Progenitor cell of endocrine pancreas (in vitro differentiated cells): Measurements from ENCODE around the gene TMC5. TPM values are rescaled to one million over a fixed set of nuclear protein-coding genes. Genes with fewer than 3 reads are reported as not detected.
"Not testable (repeated sequence)": the region's sequence is repeated elsewhere in the genome, so short reads cannot be mapped to it uniquely, and the experiment has no call there.

ENCODE experiments used
- DNase-seq: peaks from one replicate; pipeline ENCODE4 v3.0.0; 2021; ENCODE audit warnings: low spot score; ENCODE audit not compliant: unreplicated experiment
- H3K27ac Mint-ChIP-seq: 2 replicates; pipeline ENCODE4 v1.8.0; 2021; ENCODE audit warnings: mild to moderate bottlenecking, moderate library complexity, mixed read lengths
- H3K27me3 Mint-ChIP-seq: 2 replicates; pipeline ENCODE4 v1.8.0; 2021; ENCODE audit warnings: mixed read lengths
- H3K36me3 Mint-ChIP-seq: 2 replicates; pipeline ENCODE4 v1.8.0; 2022; ENCODE audit warnings: mixed read lengths; ENCODE audit not compliant: insufficient read depth
- H3K4me1 Mint-ChIP-seq: 2 replicates; pipeline ENCODE4 v1.8.0; 2021; ENCODE audit warnings: low read depth, mixed read lengths
- H3K4me3 Mint-ChIP-seq: 2 replicates; pipeline ENCODE4 v1.8.0; 2021; ENCODE audit warnings: low read depth, mild to moderate bottlenecking, moderate library complexity, mixed read lengths
- H3K9me3 Mint-ChIP-seq: 2 replicates; pipeline ENCODE4 v1.8.0; 2021; ENCODE audit warnings: low read depth, mixed read lengths
- CTCF ChIP-seq: fragments of 200-600 bp; sonication (generic); IDR thresholded peaks from one replicate; pipeline ENCODE4 v1.5.0; 2021; ENCODE audit warnings: antibody characterized with exemption, mild to moderate bottlenecking; ENCODE audit not compliant: unreplicated experiment
- long read RNA-seq: library from polyadenylated mRNA; unstranded; transcript quantifications from one replicate; pipeline ENCODE4 v2.0.0, GENCODE V29; 2020
- total RNA-seq: library from RNA; stranded (reverse); gene quantifications from 2 replicates; pipeline ENCODE4 v1.2.1, GENCODE V29; 2021

TMC5 gene
- total RNA-seq, result 9.9 and 10.9 TPM in 2 replicates
- long read RNA-seq, partial matches to known transcripts, result 6 of 12 reads
- long read RNA-seq, other reads (novel, unspliced or antisense), result 6 of 12 reads

- Mint-ChIP-seq H3K4me1 (peaks cover 5% of the 10 kb centered on the region), H3K27me3 (peaks cover 3% of the 10 kb centered on the region), H3K4me3 (no peak within 1 kb of the TSS), H3K9me3 (peaks cover 7% of the 10 kb centered on the region), H3K36me3 (peaks cover 8% of the 10 kb centered on the region), H3K27ac (no peak within 1 kb of the TSS)
- TF ChIP-seq CTCF, result no peak
- no peak for DNase-seq
These were observed at the start of gene TMC5 for GRCh38 chr16:19417640-19418039. Gene TMC5 (plus strand): TSS chr16:19417883. CDS start chr16:19440039, 22,156 bp downstream.

- not testable (repeated sequence) for H3K4me3 Mint-ChIP-seq, DNase-seq, H3K27me3 Mint-ChIP-seq, H3K9me3 Mint-ChIP-seq, H3K36me3 Mint-ChIP-seq, H3K27ac Mint-ChIP-seq, H3K4me1 Mint-ChIP-seq
These were observed 45.1 kb upstream of the TMC5 start for GRCh38 chr16:19372541-19372940.

- Mint-ChIP-seq H3K27me3 (peaks cover 5% of the 10 kb centered on the region), H3K9me3 (peaks cover 3% of the 10 kb centered on the region), H3K36me3 (no peaks in the 10 kb centered on the region), H3K4me1 (no peaks in the 10 kb centered on the region), H3K27ac (no peak overlapping the region), H3K4me3 (no peak overlapping the region)
- no peak for TF ChIP-seq CTCF
- no peak for DNase-seq
These were observed 43.3 kb upstream of the TMC5 start for GRCh38 chr16:19374402-19374801.

- H3K27ac Mint-ChIP-seq, result no peak overlapping the region
- no peaks in the 10 kb centered on the region for H3K36me3 Mint-ChIP-seq
- H3K4me1 Mint-ChIP-seq, result peaks cover 9% of the 10 kb centered on the region
- H3K27me3 Mint-ChIP-seq, result no peaks in the 10 kb centered on the region
- TF ChIP-seq CTCF, result peak; percentile 96
- peaks cover 3% of the 10 kb centered on the region for H3K9me3 Mint-ChIP-seq
- no peak overlapping the region for H3K4me3 Mint-ChIP-seq
- peak; percentile 23 for DNase-seq
These were observed 42.0 kb upstream of the TMC5 start for GRCh38 chr16:19375561-19376158.

GRCh38 chr16:19377864-19378263 is 39.8 kb upstream of the TMC5 start:
- Mint-ChIP-seq H3K4me3 (no peak overlapping the region), H3K27ac (no peak overlapping the region), H3K9me3 (no peaks in the 10 kb centered on the region), H3K4me1 (peaks cover 17% of the 10 kb centered on the region), H3K27me3 (peaks cover 3% of the 10 kb centered on the region), H3K36me3 (no peaks in the 10 kb centered on the region)
- no peak for TF ChIP-seq CTCF
- no peak for DNase-seq

GRCh38 chr16:19378511-19378910 is 39.2 kb upstream of the TMC5 start:
- H3K36me3 Mint-ChIP-seq, result no peaks in the 10 kb centered on the region
- H3K9me3 Mint-ChIP-seq, result no peaks in the 10 kb centered on the region
- no peak for DNase-seq
- TF ChIP-seq CTCF, result no peak
- H3K27ac Mint-ChIP-seq, result no peak overlapping the region
- peaks cover 3% of the 10 kb centered on the region for H3K27me3 Mint-ChIP-seq
- H3K4me1 Mint-ChIP-seq, result peaks cover 17% of the 10 kb centered on the region
- no peak overlapping the region for H3K4me3 Mint-ChIP-seq
